ENCODE data around the gene CDC42EP4.

Gene CDC42EP4

DNA sequence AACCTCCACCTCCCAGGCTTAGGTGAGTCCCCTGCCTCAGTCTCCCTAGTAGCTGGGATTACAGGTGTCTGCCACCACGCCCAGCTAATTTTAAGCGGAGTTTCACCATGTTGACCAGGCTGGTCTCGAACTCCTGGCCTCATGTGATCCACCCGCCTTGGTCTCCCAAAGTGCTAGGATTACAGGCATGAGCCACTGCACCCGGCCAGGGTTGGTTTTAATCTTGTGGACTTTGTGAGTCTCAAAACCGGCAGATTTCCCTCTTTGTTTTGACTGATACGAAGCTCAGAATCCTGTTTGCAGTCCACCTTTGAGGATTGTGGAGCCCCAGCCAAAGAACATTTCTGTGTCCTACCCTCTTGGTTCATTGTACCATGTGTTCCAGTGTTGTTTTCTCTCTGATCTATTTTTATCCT is 33.7 kb downstream of the CDC42EP4 start:
- Histone ChIP-seq H3K4me2 (ENCODE audit: low read length) (no peak overlapping the region), H3K4me1 (ENCODE audit: low read length) (peaks cover 14% of the 10 kb centered on the region), H4K20me1 (ENCODE audit: insufficient read depth, low read length) (no peaks in the 10 kb centered on the region), H3K27me3 (ENCODE audit: low read depth, low read length) (peaks cover 10% of the 10 kb centered on the region), H3K27ac (ENCODE audit: low read length) (no peak overlapping the region), H3K9ac (ENCODE audit: low read length) (no peak overlapping the region), H3K4me3 (ENCODE audit: low read length) (no peak overlapping the region), H3K9me3 (ENCODE audit: insufficient read depth, low read length) (no peaks in the 10 kb centered on the region), H3K36me3 (replicated peaks; ENCODE audit: low read depth, low read length) (no peaks in the 10 kb centered on the region), H3K79me2 (ENCODE audit: low read length) (no peaks in the 10 kb centered on the region), H2AFZ (ENCODE audit: low read depth, low read length) (no peak overlapping the region)
- TF ChIP-seq CTCF (IDR thresholded peaks at IDR 0.05; ENCODE audit: low read depth, low read length), result no peak
- no peak for TF ChIP-seq EZH2phosphoT487 (IDR thresholded peaks at IDR 0.05; ENCODE audit: low read depth)

DNA sequence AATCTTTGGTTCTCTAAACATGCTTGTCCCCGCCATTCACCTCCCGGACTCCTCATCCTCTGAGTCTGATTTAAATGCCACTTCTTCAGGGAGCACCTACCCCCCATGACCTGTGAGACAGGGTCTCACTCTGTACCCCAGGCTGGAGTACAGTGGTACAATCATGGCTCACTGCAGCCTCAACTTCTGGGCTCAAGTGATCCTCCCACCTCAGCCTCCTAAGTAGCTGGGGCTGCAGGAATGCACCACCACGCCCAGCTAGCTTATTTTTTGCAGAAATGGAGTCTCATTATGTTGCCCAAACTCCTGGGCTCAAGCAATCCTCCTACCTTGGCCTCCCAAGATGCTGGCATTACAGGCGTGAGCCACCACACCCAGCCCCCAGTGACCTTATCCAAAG is 37.3 kb downstream of the CDC42EP4 start:
- H2AFZ ChIP-seq (ENCODE audit: low read depth, low read length), result no peak overlapping the region
- no peaks in the 10 kb centered on the region for H4K20me1 ChIP-seq (ENCODE audit: insufficient read depth, low read length)
- peaks cover 5% of the 10 kb centered on the region; the same call in 1 of the 2 replicates for H3K27me3 ChIP-seq (ENCODE audit: low read depth, low read length)
- H3K9ac ChIP-seq (ENCODE audit: low read length), result no peak overlapping the region
- H3K79me2 ChIP-seq (ENCODE audit: low read length), result no peaks in the 10 kb centered on the region
- TF ChIP-seq CTCF (IDR thresholded peaks at IDR 0.05; ENCODE audit: low read depth, low read length) (no peak), EZH2phosphoT487 (IDR thresholded peaks at IDR 0.05; ENCODE audit: low read depth) (no peak)
- no peaks in the 10 kb centered on the region for H3K36me3 ChIP-seq (replicated peaks; ENCODE audit: low read depth, low read length)
- H3K4me3 ChIP-seq (ENCODE audit: low read length), result no peak overlapping the region
- H3K27ac ChIP-seq (ENCODE audit: low read length), result no peak overlapping the region
- no peak overlapping the region for H3K4me2 ChIP-seq (ENCODE audit: low read length)
- H3K4me1 ChIP-seq (ENCODE audit: low read length), result peaks cover 12% of the 10 kb centered on the region
- H3K9me3 ChIP-seq (ENCODE audit: insufficient read depth, low read length), result no peaks in the 10 kb centered on the region

DNA sequence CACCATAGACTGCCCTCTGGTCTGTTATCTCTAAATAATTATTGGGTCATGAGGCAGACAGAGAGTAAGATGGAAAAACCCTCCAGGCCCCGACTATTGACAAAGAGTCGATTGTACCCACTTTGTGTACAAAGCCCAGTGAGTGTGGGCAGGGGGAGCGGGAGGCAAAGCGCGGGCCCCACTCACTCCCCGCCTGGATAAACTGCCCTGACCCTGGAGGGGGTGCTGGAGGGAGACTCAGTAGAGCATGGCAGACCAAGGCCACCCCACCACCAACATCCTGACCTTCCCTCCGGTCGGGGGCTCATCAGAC is 38.9 kb downstream of the CDC42EP4 start:
- Histone ChIP-seq H3K27me3 (ENCODE audit: low read depth, low read length) (no peaks in the 10 kb centered on the region), H3K27ac (ENCODE audit: low read length) (no peak overlapping the region), H3K4me1 (ENCODE audit: low read length) (peaks cover 12% of the 10 kb centered on the region), H4K20me1 (ENCODE audit: insufficient read depth, low read length) (no peaks in the 10 kb centered on the region), H3K36me3 (replicated peaks; ENCODE audit: low read depth, low read length) (no peaks in the 10 kb centered on the region), H3K9ac (ENCODE audit: low read length) (no peak overlapping the region), H3K4me2 (ENCODE audit: low read length) (no peak overlapping the region), H3K9me3 (ENCODE audit: insufficient read depth, low read length) (no peaks in the 10 kb centered on the region), H2AFZ (ENCODE audit: low read depth, low read length) (no peak overlapping the region), H3K79me2 (ENCODE audit: low read length) (no peaks in the 10 kb centered on the region), H3K4me3 (ENCODE audit: low read length) (no peak overlapping the region)
- no peak for TF ChIP-seq EZH2phosphoT487 (IDR thresholded peaks at IDR 0.05; ENCODE audit: low read depth)
- no peak for TF ChIP-seq CTCF (IDR thresholded peaks at IDR 0.05; ENCODE audit: low read depth, low read length)

DNA sequence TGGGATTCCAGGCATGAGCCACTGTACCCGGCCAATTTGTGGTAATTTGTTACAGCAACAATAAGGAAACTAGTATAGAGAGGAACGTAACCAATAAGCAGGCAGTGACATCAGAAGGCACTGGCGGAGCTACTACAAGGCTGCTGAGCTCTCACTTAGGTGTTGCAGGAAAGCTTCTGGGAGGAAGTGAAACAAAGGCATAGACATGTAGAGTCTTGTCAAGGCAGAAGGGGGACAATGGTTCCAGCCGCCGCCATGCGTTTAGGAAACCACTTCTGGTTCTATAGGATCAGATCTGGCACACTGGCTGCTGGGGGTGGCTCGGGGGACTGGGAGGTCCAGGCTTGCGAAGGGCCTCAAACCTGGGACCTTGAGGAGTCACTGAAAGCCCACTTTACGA is 40.7 kb downstream of the CDC42EP4 start:
- Histone ChIP-seq H3K4me3 (ENCODE audit: low read length) (peak overlapping the region; percentile 59), H3K79me2 (ENCODE audit: low read length) (no peaks in the 10 kb centered on the region), H4K20me1 (ENCODE audit: insufficient read depth, low read length) (no peaks in the 10 kb centered on the region), H3K9me3 (ENCODE audit: insufficient read depth, low read length) (no peaks in the 10 kb centered on the region), H3K27me3 (ENCODE audit: low read depth, low read length) (no peaks in the 10 kb centered on the region), H3K27ac (ENCODE audit: low read length) (peak overlapping the region; percentile 40), H3K36me3 (replicated peaks; ENCODE audit: low read depth, low read length) (no peaks in the 10 kb centered on the region), H2AFZ (ENCODE audit: low read depth, low read length) (peak overlapping the region; percentile 87), H3K4me2 (ENCODE audit: low read length) (peak overlapping the region; percentile 59), H3K9ac (ENCODE audit: low read length) (peak overlapping the region; percentile 39; the same call in 1 of the 2 replicates), H3K4me1 (ENCODE audit: low read length) (peaks cover 12% of the 10 kb centered on the region)
- TF ChIP-seq CTCF (IDR thresholded peaks at IDR 0.05; ENCODE audit: low read depth, low read length) (no peak), EZH2phosphoT487 (IDR thresholded peaks at IDR 0.05; ENCODE audit: low read depth) (no peak)
